MG63 (cell line): ENCODE data around the gene DLG1. TPM values are rescaled to one million over a fixed set of nuclear protein-coding genes. Genes with fewer than 3 reads are reported as not detected.

Experiments
- DNase-seq: peaks from one replicate; pipeline ENCODE4 v3.0.0-alpha.2; 2020
- H3K27me3 ChIP-seq: fragments of 250-450 bp; sonication (Bioruptor Pico); 2 replicates; pipeline ENCODE4 v1.5.1; 2020; ENCODE audit warnings: mild to moderate bottlenecking, moderate library complexity
- H3K36me3 ChIP-seq: fragments of 250-450 bp; sonication (Bioruptor Pico); 2 replicates; pipeline ENCODE4 v1.5.1; 2020; ENCODE audit warnings: mild to moderate bottlenecking, moderate library complexity
- H3K4me3 ChIP-seq: fragments of 250-450 bp; sonication (Bioruptor Pico); 2 replicates; pipeline ENCODE4 v1.5.1; 2020; ENCODE audit warnings: mild to moderate bottlenecking, moderate library complexity
- H3K9me3 ChIP-seq: fragments of 250-450 bp; sonication (Bioruptor Pico); 2 replicates; pipeline ENCODE4 v1.5.1; 2020; ENCODE audit warnings: mild to moderate bottlenecking, moderate library complexity
- total RNA-seq: library from RNA; depleted of rRNA; stranded (reverse); fragments of >200 nt; shearing (Covaris generic); gene quantifications from 2 replicates; pipeline ENCODE4 v1.2.3, GENCODE V29; 2014; ENCODE audit warnings: low replicate concordance

The DLG1 gene
- total RNA-seq, 1 experiment from 2014 or later: 21.3 TPM

DNA sequence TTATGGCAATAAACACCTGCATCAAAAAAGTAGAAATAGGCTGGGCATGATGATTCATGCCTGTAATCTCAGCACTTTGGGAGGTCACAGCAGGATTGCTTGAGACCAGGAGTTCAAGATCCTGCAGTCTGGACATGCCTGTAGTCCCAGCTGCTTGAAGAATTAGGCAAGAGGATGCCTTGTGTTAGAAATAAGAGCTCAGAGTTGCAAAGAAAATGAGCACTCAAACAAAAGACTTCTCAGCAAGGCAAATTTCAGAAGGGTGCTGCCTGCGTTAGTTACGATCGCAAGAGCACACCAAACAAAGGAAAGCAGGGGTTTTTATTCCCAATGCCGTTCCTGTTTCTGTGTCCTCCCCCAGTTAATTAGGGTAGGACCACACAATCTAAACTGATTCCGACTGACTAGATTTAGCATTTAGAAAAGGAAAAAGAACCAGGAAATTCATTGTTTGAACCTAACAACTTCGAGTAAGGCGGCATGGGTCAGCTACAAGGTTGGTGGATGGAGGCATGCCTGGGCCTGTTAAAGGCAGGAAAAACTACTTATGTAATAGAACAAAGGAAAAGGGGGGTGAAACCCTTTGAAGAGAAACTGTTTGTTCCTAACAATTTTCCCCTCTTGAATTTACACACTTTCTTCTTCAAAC, 55.5 kb downstream of the DLG1 start:
- H3K4me3 ChIP-seq: no peak overlapping the region
- H3K36me3 ChIP-seq: peaks cover 60% of the 10 kb centered on the region
- DNase-seq: no peak
- H3K9me3 ChIP-seq: peaks cover 39% of the 10 kb centered on the region
- no peaks in the 10 kb centered on the region for H3K27me3 ChIP-seq

DNA sequence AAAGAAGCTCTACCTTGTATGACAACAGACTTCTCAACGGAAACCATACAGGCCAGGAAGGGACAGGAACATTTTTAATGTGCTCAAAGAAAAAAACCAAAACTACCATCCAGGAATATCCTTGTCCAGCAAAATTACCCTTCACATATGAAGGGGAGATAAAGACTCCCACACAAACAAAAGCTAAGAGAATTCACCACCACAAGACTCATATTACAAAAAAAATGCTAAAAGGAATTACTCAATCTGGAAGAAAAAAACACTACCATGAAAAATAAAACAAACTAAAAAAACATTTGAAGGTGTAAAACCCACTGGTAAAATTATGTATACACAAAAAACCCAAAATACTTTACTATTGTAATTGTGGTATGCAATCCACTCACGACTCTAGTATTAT, 57.2 kb downstream of the DLG1 start:
- H3K27me3 ChIP-seq: no peaks in the 10 kb centered on the region
- DNase-seq: no peak
- no peak overlapping the region for H3K4me3 ChIP-seq
- H3K36me3 ChIP-seq: peaks cover 56% of the 10 kb centered on the region
- peaks cover 28% of the 10 kb centered on the region for H3K9me3 ChIP-seq

DNA sequence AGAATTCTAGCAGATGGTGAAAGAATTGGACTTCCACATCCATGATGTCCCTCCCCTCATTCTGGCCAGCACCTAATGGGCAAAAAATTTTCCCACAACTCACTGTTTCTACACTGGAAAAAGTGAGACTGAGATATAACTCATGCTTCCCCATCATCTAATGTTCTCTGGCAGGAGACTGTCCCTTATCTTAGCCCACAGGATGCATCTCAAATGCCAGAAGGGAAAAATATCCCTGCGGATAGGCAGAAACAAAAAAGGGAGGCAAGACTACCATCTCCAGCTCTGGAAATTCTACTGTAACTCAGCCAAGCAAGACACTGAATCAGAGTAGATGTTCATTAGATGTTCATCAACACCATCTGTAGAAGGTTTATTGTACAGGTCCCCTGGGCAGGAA, 58.6 kb downstream of the DLG1 start:
- H3K4me3 ChIP-seq: no peak overlapping the region
- peaks cover 60% of the 10 kb centered on the region for H3K36me3 ChIP-seq
- H3K27me3 ChIP-seq: no peaks in the 10 kb centered on the region
- DNase-seq: no peak
- peaks cover 28% of the 10 kb centered on the region for H3K9me3 ChIP-seq

DNA sequence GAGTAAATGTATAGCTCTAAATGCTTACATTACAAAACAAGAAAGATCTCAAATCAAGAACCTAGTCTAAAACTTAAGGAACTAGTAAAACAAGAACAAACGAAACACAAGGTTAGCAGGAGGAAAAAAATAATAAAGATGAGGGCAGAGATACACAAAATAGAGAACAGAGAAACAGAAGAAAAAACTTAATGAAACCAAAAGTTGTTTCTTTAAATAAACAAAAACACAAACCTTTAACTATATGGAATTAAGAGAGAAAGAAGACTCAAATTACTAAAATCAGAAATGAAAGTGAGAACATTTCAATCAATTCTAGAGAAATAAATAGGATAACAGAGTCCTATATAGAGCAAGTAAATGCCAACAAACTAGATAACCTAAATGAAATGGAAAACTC, 59.6 kb downstream of the DLG1 start:
- H3K27me3 ChIP-seq: no peaks in the 10 kb centered on the region
- DNase-seq: no peak
- no peak overlapping the region for H3K4me3 ChIP-seq
- H3K36me3 ChIP-seq: peaks cover 54% of the 10 kb centered on the region
- H3K9me3 ChIP-seq: peaks cover 27% of the 10 kb centered on the region

DNA sequence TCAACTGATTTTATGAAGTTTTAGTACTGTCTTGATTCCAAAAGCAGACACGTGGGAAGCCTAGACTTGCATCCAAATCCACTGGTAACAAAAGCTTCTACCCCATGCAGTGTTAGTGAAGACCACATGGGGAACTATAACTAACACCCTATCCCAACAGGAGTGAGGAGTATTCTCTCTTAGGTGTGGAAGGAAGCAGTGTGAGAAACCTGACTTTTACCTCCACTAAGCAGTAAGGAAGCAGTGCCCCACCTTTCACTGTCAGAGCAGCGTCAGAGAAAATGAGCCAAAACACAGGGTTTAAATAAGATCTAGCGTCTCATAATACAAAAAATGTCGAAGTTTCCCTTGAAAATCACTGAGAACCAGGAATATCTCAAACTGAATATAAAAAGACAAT, 60.5 kb downstream of the DLG1 start:
- no peak for DNase-seq
- Histone ChIP-seq H3K27me3 (no peaks in the 10 kb centered on the region), H3K9me3 (peaks cover 17% of the 10 kb centered on the region), H3K36me3 (peaks cover 45% of the 10 kb centered on the region), H3K4me3 (no peak overlapping the region)

DNA sequence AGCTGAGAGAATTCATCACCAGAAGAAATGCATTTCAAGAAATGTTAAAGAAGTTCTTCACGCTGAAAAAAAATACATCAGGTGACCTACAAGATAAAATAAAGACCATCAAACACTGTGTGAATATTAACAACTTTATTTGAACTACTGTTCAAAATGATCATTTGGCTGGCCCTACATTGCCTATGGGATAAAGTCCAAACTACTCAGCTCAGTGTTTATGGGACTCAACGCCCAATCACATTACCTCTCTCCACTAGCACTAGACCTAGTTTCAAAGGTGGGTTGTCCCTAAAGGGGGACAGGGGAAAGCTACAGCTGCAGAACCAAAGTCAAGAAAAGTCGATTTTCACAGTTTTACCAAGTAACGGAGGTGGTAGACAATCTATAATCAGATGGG, 62.0 kb downstream of the DLG1 start:
- no peaks in the 10 kb centered on the region for H3K27me3 ChIP-seq
- no peak overlapping the region for H3K4me3 ChIP-seq
- peaks cover 6% of the 10 kb centered on the region for H3K9me3 ChIP-seq
- H3K36me3 ChIP-seq: peaks cover 36% of the 10 kb centered on the region
- no peak for DNase-seq

DNA sequence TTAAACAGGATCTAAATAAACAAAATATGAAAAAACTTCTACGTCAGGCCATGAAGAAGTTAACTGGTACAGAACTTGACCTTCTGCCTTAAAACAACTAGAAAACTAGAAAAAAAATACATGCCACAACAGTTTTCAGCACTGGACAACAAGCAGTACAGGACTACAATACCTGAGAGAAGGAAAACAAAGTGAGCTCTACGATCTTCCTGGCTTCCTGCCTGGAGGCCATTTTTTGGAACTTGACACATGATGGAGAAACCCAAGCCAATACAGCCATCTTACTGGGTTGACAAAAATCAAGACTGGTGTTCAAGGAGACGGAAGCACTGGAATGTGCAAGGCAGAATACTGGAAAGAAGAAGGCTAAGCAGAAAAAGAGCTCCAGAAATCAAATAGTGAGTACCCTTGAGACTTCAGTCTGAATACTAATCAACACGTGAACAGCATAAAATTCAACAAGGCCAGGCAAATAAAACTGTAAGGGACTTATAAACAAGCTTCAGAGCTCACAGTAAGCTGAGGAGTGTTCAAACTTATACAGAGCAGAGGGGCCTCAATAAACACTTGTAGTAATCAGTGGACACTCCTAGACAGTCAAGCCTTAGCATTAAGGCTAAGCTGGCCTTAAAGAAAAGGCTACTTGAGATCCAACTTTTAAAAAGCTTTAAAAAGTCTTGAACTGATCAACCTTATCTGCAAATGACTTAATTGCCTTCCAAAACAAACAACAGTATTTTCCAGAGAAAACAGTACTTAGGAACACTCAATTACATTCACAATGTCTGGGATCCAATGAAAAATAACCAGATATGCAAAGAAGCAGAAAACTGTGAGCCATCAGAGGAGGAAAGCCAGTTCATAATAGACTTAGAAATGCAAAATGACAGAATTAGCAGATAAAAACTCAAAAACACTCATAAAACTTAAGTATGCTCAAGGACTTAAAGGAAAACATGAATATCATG, 63.2 kb downstream of the DLG1 start:
- Histone ChIP-seq H3K36me3 (peaks cover 35% of the 10 kb centered on the region), H3K9me3 (peaks cover 2% of the 10 kb centered on the region), H3K27me3 (no peaks in the 10 kb centered on the region), H3K4me3 (no peak overlapping the region)
- no peak for DNase-seq

DNA sequence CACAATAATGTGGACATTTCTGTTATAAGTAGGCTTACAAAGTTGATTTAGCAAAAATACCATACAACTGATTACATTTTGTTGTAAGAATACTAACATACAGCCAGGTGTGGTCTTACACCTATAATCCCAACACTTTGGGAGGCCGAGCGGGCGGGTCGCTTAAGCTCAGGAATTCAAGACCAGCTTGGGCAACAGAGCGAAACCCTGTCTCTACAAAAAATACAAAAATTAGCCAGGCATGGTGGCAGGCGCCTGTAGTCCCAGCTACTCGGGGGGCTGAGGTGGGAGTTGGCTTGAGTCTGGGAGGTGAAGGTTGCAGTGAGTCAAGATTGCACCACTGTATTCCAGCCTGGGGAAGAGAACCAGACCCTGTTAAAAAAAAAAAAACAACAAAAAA, 67.1 kb downstream of the DLG1 start:
- no peak for DNase-seq
- Histone ChIP-seq H3K27me3 (no peaks in the 10 kb centered on the region), H3K4me3 (no peak overlapping the region), H3K9me3 (no peaks in the 10 kb centered on the region; the same call in 1 of the 2 replicates), H3K36me3 (peaks cover 22% of the 10 kb centered on the region)

DNA sequence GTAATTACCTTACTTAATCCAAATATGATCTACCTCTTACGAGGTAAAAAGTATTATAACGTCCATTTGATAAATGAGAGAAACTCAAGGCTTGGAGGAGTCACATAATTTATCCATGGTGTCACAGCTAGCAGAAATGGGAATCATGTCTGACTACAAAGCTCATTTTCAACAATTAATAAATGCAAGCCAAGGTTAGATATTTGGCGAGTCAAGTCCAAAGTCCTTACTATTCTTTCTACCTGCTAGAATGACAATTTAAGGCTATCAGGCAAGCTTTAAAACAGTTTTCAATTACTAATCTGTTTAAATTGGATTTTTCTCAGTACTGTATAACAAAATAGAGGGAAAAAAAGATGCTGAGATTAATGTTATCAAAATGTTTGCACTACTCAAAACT, 68.6 kb downstream of the DLG1 start:
- Histone ChIP-seq H3K36me3 (peaks cover 8% of the 10 kb centered on the region), H3K4me3 (no peak overlapping the region), H3K27me3 (no peaks in the 10 kb centered on the region), H3K9me3 (no peaks in the 10 kb centered on the region)
- no peak for DNase-seq

DNA sequence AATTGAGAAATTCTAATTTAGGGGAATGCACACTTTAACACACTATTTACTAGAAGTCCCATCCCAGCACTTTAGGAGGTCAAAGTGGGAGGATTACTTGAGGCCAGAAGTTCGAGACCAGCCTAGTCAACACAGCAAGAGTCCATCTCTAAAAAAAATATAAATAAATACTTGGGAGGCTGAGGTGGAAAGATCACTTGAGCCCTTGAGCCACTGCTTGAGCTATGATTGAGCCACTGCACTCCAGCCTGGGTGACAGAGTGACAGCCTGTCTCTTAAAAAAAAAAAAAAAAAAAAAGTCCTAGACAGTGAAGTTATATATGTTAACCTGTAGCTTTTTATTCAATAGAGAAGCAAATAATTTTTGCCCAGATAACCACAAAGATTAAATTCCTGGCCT, 69.2 kb downstream of the DLG1 start:
- H3K36me3 ChIP-seq: peaks cover 3% of the 10 kb centered on the region; the same call in 1 of the 2 replicates
- H3K4me3 ChIP-seq: no peak overlapping the region
- H3K27me3 ChIP-seq: no peaks in the 10 kb centered on the region
- no peaks in the 10 kb centered on the region for H3K9me3 ChIP-seq
- DNase-seq: no peak

DNA sequence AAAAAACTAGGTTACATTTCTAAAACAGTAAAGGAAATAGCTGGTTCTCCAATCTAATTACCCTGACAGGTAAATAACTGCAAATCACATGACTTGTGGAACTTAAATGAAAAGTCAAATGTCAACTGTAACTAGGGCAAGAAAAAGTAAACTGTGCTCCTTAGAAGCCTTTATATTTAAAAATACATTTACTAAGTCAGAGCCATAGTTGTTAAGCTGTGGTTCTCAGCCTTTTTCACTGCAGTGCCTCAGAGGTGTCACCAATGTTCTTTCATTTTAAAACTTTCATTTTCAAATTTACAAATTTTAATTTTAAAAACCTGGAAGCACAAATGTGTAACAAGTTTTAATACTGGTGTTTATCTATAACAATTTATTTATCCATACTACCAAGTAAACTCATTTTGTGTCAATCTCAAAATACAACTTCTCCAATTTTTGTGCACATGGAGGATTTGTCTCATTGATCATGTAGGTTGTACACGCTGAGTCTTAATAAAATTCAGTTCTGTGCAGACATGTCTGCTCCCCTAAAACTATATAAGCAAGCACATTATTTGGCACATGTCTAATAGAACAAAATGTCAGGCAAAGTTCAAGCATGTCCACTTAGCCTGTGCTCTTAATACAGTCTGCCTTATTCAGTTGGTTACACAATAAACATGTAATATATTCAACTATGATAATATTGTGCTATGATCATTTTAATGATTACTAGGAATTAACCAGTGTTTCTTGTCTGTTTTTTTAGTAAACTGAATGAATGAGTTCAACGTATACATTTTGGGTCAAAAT, 70.4 kb downstream of the DLG1 start:
- Histone ChIP-seq H3K36me3 (peaks cover 3% of the 10 kb centered on the region; the same call in 1 of the 2 replicates), H3K27me3 (no peaks in the 10 kb centered on the region), H3K4me3 (no peak overlapping the region), H3K9me3 (no peaks in the 10 kb centered on the region)
- DNase-seq: no peak

DNA sequence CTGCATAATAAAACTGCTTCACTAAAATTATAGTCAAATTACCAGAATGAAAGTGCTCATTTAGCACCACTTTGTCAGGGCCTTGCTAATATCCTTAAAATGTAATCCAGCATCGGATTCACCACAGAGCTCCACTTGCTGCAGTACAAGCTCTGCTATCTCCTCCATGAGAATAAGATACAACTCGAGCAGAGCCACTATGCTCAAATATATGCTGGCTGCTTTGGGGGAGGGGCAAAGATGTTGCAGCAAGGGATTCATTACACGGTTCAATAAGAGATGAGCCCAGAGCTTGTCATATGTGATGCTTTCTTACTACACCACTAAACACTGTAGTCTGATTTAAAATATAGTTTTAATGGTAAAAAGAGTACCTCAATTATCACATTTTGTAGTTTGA, 72.2 kb downstream of the DLG1 start:
- Histone ChIP-seq H3K4me3 (no peak overlapping the region), H3K9me3 (no peaks in the 10 kb centered on the region), H3K36me3 (peaks cover 3% of the 10 kb centered on the region; the same call in 1 of the 2 replicates), H3K27me3 (no peaks in the 10 kb centered on the region)
- DNase-seq: no peak

DNA sequence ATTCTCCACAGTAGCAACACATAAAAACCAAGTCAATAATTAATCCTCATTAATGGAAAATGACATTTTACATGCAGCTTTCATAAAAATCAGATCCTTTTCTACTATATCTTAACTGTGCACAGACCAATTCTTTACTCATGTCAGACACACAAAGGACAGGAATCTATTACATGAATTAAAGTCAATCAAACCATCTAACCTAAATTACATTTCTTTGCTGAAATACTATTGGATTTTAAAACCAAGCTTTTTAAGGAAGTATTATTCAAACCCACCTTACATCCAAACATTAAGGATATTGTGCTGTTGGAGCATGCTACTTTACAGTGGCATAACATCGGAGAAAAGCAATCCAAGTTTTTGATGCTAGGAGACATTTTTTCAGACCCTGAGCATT, 72.8 kb downstream of the DLG1 start:
- H3K9me3 ChIP-seq: no peaks in the 10 kb centered on the region
- DNase-seq: no peak
- H3K27me3 ChIP-seq: no peaks in the 10 kb centered on the region

DNA sequence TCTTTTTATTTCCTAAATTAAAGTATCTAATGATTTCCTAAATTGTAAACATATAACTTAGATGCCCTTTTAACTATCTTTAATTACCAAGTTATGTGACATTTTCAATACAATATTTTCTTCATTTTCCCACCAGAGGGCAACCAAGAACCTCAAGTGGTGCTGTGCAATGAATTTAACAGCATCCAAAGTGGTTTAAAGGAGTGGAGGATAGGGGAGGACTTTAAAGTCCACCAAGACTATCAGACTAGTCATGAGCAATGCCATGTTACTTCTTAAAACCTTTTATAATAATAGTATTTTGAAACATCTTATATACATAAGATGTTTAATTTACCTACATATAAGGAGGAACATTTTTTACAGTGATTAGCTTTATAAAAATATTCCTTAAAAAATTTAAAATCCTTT, 74.4 kb downstream of the DLG1 start:
- DNase-seq: no peak
- no peaks in the 10 kb centered on the region for H3K9me3 ChIP-seq
- H3K4me3 ChIP-seq: no peak overlapping the region
- no peaks in the 10 kb centered on the region for H3K27me3 ChIP-seq
- H3K36me3 ChIP-seq: 0 out of 2 replicates have a peak, but pooled peaks cover 3% of the 10 kb centered on the region

More for the DNA sequence above, 72.8 kb downstream of the DLG1 start:
- H3K36me3 ChIP-seq: 0 out of 2 replicates have a peak, but pooled peaks cover 3% of the 10 kb centered on the region
- H3K4me3 ChIP-seq: no peak overlapping the region

DNA sequence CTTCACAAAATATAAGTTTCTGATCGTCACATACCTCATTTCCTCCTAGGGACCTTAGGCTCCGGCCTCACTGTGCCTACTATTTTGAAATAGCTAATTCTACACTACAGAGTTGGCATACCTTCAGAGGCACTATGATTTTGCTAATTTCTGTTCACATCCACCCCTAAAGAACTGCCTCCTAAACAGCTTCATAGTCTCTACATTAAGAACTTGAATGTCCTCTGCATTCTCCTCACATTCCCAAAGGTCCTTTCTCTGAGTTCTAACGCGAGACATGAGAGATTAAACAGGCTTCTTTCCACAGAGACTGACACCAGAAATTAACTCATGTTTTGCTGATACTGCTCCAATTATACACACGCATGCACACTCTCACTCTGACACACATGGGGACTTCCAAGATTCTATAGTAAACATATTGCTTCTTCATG, 75.5 kb downstream of the DLG1 start:
- no peak for DNase-seq
- H3K4me3 ChIP-seq: no peak overlapping the region
- no peaks in the 10 kb centered on the region for H3K27me3 ChIP-seq
- peaks cover 9% of the 10 kb centered on the region; the same call in 1 of the 2 replicates for H3K36me3 ChIP-seq
- H3K9me3 ChIP-seq: no peaks in the 10 kb centered on the region

DNA sequence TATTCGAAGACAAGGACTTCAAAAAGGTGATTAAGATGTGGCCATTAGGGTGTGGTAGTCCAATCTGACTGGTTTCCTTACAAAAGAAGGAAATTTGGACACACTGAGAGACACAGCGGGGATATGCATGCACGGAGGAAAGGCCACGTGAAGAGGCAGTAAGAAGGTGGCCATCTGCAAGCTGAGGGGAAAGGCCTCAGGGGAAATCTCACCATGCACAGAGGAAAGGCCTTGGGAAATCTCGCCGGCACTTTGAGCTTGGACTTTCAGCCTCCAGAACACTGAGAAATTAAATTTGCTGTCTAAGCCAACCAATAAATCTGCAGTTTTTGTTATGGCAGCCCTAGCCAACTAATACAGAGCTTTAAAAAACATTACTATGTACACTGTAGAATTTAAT, 78.8 kb downstream of the DLG1 start:
- Histone ChIP-seq H3K36me3 (peaks cover 9% of the 10 kb centered on the region; the same call in 1 of the 2 replicates), H3K27me3 (no peaks in the 10 kb centered on the region), H3K9me3 (no peaks in the 10 kb centered on the region), H3K4me3 (no peak overlapping the region)
- DNase-seq: no peak

DNA sequence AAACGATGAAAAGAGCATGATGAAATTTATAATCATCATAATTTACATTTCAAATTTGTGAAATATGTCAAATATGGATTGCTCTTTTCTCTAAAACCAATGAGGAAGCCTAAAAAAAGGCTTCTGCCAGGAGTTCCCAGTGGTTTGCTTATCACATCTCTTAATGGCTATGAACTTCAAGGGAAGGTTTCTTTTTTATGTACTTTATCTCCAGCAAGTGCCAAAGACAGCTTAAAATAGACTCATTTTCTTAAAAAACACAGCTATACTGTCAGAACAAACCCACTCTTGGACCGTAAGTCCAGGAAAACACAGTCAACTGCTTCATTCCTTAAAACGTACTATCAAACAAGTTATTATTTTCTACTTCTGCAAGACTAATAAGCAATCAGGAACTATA, 80.2 kb downstream of the DLG1 start:
- Histone ChIP-seq H3K36me3 (peaks cover 9% of the 10 kb centered on the region; the same call in 1 of the 2 replicates), H3K27me3 (no peaks in the 10 kb centered on the region), H3K9me3 (no peaks in the 10 kb centered on the region), H3K4me3 (no peak overlapping the region)
- DNase-seq: no peak
